Measurements from ENCODE around the gene RXRB. TPM values are rescaled to one million over a fixed set of nuclear protein-coding genes. Genes with fewer than 3 reads are reported as not detected.
A peak's percentile ranks its signal among the peaks of the same experiment; 100 is the strongest.

RXRB gene
- total and polyA plus RNA-seq, 2 of the 13 experiments (the other 11 are each of a cell fraction or from before 2014, with no cell fraction given) = 26.7 to 55.7 TPM

DNA sequence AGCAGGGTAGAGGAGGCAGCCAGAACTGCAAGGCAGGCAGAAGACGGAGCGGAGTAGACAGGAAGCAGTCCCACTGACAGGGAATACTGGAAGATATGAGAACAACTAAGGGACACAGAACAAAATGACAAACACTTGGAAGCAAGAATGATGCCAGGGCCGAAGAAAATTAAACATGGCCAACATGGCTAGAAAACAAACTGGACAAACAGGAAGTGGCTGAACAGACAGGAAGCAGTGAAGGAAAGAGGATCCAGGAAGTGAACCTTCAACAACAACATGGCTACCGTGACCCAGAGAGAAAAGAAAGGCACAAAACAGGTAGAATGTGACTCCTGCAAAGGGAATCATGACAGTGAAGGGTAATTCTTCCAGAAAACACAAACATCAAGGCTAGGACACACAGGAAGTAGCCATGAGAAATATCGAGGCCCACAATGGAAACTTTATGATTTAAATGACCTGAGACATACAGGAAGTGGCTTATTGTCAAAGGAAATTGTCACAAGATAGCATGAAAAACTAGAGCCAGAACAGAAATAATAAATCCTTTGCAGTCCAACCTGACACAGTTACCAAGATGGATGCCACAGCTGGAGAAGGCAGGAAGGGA is 17.3 kb downstream of the RXRB start (continued):
- no peak for TF ChIP-seq ARID5B (CRISPR knock-in tag; IDR thresholded peaks at IDR 0.05)
- TF ChIP-seq SSRP1 (CRISPR knock-in tag; IDR thresholded peaks at IDR 0.05) = no peak
- TF ChIP-seq ZNF878 (CRISPR knock-in tag; IDR thresholded peaks at IDR 0.05) = no peak
- no peak for TF ChIP-seq XBP1 (CRISPR knock-in tag; IDR thresholded peaks at IDR 0.05)
- TF ChIP-seq SOX6 (IDR thresholded peaks at IDR 0.05) = no peak
- no peak for TF ChIP-seq SOX6 (CRISPR knock-in tag; IDR thresholded peaks at IDR 0.05)
- no peak for TF ChIP-seq XRCC5 (optimal IDR thresholded peaks at IDR 0.05; ENCODE audit: low read length)
- TF ChIP-seq LCORL (IDR thresholded peaks at IDR 0.05) = peak; percentile 93
- TF ChIP-seq LCORL (CRISPR knock-in tag; IDR thresholded peaks at IDR 0.05) = no peak
- no peak for TF ChIP-seq KAT8 (CRISPR knock-in tag; IDR thresholded peaks at IDR 0.05)
- TF ChIP-seq, protein P1, sequence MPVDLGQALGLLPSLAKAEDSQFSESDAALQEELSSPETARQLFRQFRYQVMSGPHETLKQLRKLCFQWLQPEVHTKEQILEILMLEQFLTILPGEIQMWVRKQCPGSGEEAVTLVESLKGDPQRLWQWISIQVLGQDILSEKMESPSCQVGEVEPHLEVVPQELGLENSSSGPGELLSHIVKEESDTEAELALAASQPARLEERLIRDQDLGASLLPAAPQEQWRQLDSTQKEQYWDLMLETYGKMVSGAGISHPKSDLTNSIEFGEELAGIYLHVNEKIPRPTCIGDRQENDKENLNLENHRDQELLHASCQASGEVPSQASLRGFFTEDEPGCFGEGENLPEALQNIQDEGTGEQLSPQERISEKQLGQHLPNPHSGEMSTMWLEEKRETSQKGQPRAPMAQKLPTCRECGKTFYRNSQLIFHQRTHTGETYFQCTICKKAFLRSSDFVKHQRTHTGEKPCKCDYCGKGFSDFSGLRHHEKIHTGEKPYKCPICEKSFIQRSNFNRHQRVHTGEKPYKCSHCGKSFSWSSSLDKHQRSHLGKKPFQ (CRISPR knock-in tag; IDR thresholded peaks at IDR 0.05; ENCODE audit: insufficient replicate concordance) = no peak
- TF ChIP-seq ZNF468 (CRISPR knock-in tag; IDR thresholded peaks at IDR 0.05) = no peak
- TF ChIP-seq, protein P2, sequence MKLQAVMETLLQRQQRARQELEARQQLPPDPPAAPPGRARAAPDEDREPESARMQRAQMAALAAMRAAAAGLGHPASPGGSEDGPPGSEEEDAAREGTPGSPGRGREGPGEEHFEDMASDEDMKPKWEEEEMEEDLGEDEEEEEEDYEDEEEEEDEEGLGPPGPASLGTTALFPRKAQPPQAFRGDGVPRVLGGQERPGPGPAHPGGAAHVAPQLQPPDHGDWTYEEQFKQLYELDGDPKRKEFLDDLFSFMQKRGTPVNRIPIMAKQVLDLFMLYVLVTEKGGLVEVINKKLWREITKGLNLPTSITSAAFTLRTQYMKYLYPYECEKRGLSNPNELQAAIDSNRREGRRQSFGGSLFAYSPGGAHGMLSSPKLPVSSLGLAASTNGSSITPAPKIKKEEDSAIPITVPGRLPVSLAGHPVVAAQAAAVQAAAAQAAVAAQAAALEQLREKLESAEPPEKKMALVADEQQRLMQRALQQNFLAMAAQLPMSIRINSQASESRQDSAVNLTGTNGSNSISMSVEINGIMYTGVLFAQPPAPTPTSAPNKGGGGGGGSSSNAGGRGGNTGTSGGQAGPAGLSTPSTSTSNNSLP (IDR thresholded peaks at IDR 0.05; ENCODE audit: low read depth, low read length) = no peak
- TF ChIP-seq, protein P3, sequence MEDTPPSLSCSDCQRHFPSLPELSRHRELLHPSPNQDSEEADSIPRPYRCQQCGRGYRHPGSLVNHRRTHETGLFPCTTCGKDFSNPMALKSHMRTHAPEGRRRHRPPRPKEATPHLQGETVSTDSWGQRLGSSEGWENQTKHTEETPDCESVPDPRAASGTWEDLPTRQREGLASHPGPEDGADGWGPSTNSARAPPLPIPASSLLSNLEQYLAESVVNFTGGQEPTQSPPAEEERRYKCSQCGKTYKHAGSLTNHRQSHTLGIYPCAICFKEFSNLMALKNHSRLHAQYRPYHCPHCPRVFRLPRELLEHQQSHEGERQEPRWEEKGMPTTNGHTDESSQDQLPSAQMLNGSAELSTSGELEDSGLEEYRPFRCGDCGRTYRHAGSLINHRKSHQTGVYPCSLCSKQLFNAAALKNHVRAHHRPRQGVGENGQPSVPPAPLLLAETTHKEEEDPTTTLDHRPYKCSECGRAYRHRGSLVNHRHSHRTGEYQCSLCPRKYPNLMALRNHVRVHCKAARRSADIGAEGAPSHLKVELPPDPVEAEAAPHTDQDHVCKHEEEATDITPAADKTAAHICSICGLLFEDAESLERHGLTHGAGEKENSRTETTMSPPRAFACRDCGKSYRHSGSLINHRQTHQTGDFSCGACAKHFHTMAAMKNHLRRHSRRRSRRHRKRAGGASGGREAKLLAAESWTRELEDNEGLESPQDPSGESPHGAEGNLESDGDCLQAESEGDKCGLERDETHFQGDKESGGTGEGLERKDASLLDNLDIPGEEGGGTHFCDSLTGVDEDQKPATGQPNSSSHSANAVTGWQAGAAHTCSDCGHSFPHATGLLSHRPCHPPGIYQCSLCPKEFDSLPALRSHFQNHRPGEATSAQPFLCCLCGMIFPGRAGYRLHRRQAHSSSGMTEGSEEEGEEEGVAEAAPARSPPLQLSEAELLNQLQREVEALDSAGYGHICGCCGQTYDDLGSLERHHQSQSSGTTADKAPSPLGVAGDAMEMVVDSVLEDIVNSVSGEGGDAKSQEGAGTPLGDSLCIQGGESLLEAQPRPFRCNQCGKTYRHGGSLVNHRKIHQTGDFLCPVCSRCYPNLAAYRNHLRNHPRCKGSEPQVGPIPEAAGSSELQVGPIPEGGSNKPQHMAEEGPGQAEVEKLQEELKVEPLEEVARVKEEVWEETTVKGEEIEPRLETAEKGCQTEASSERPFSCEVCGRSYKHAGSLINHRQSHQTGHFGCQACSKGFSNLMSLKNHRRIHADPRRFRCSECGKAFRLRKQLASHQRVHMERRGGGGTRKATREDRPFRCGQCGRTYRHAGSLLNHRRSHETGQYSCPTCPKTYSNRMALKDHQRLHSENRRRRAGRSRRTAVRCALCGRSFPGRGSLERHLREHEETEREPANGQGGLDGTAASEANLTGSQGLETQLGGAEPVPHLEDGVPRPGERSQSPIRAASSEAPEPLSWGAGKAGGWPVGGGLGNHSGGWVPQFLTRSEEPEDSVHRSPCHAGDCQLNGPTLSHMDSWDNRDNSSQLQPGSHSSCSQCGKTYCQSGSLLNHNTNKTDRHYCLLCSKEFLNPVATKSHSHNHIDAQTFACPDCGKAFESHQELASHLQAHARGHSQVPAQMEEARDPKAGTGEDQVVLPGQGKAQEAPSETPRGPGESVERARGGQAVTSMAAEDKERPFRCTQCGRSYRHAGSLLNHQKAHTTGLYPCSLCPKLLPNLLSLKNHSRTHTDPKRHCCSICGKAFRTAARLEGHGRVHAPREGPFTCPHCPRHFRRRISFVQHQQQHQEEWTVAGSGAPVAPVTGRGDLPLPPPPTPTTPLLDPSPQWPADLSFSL (CRISPR knock-in tag; IDR thresholded peaks at IDR 0.05) = no peak
- no peak for TF ChIP-seq ZBTB8A (CRISPR knock-in tag; IDR thresholded peaks at IDR 0.05; ENCODE audit: borderline replicate concordance, low read depth)
- TF ChIP-seq WIZ (CRISPR knock-in tag; IDR thresholded peaks at IDR 0.05) = 0 out of 2 replicates have a peak, but pooled peaks have one; percentile 53
- TF ChIP-seq POGZ (CRISPR knock-in tag; IDR thresholded peaks at IDR 0.05) = 0 out of 2 replicates have a peak, but pooled peaks have one; percentile 13
